Smooth muscle cell of the brain vasculature (primary cell): Measurements from ENCODE around the gene MUC21.
"Not testable (repeated sequence)": the region's sequence is repeated elsewhere in the genome, so short reads cannot be mapped to it uniquely, and the experiment has no call there.

Experiments used
- DNase-seq: peaks from one replicate; pipeline ENCODE4 v3.0.0-alpha.2; 2012; ENCODE audit warnings: low read depth, low spot score

Gene MUC21

GRCh38 chr6:31008165-31008564 is 24.6 kb downstream of the MUC21 start:
- no peak for DNase-seq

- no peak for DNase-seq
Observed at GRCh38 chr6:31009731-31010130, 26.2 kb downstream of the MUC21 start.

- DNase-seq, result no peak
Observed at GRCh38 chr6:31010393-31011060, 27.0 kb downstream of the MUC21 start, which contains the start of gene MUC22. TSS of gene MUC22 (plus strand) at chr6:31010474. CDS start at chr6:31010707, 233 bp downstream.

- DNase-seq, result no peak
Observed at GRCh38 chr6:31011153-31011552, 27.6 kb downstream of the MUC21 start.

GRCh38 chr6:31016659-31017299 is 33.3 kb downstream of the MUC21 start:
- DNase-seq, result no peak

GRCh38 chr6:31017436-31017835 is 33.9 kb downstream of the MUC21 start:
- DNase-seq, result not testable (repeated sequence)

DNA sequence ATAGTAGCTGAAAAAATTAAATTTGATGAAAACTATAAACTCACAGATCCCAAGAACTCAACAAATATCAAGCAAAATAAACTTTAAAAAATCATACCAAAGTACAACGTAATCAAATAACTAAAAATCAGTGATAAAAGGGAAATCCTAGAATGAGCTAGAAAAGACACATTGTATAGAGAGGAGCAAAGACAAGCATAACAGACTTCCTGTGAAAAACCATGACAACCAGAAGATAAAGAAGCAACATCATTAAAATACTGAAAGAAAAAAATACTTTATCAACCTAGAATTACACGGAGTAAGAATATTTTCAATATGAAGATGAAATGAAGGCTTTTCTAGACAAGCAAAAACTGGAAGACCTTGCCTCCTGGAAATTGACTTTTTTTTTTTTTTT is 36.5 kb downstream of the MUC21 start:
- DNase-seq, result no peak

GRCh38 chr6:31020631-31021255 is 37.2 kb downstream of the MUC21 start:
- not testable (repeated sequence) for DNase-seq

DNA sequence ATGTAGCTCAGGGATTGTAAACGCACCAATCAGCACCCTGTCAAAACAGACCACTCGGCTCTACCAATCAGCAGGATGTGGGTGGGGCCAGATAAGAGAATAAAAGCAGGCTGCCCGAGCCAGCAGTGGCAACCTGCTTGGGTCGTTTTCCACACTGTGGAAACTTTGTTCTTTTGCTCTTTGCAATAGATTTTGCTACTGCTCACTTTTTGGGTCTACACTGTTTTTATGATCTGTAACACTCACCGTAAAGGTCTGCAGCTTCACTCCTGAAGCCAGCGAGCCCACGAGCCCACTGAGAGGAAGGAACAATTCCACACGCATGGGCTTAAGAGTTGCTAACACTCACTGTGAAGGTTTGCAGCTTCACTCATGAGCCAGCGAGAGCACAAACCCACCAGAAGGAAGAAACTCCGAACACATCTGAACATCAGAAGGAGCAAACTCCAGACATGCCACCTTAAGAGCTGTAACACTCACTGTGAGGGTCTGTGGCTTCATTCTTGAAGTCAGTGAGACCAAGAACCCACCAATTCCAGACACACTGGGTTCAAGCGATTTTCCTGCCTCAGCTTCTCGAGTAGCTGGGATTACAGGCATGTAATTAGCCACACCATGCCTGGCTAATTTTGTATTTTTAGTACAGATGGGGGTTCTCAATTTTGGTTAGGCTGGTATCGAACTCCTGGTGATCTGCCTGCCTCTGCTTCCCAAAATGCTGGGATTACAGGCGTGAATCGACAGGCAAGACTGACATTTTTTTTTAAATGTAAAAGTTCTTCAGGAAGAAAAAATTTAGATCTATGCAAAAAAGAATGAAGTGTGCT is 38.4 kb downstream of the MUC21 start:
- DNase-seq, result not testable (repeated sequence)

DNA sequence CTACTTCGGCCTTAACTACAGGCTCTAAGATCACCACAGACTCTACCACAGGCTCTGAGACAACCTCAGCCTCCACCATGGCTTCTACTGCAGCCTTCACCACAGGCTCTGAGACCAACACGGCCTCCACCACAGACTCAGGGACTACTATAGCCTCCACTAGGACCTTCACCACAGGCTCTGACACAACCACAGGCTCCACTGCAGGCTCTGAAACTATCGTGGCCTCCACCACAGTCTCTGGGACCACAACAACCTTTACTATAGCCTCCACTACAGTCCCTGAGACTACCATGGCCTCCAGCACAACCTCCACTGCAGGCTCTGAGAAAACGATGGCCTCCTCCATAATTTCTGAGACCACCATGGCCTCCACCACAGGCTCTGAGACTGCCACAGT is 42.1 kb downstream of the MUC21 start:
- DNase-seq, result no peak

- DNase-seq, result no peak
Observed at GRCh38 chr6:31031095-31031494, 47.6 kb downstream of the MUC21 start.

DNA sequence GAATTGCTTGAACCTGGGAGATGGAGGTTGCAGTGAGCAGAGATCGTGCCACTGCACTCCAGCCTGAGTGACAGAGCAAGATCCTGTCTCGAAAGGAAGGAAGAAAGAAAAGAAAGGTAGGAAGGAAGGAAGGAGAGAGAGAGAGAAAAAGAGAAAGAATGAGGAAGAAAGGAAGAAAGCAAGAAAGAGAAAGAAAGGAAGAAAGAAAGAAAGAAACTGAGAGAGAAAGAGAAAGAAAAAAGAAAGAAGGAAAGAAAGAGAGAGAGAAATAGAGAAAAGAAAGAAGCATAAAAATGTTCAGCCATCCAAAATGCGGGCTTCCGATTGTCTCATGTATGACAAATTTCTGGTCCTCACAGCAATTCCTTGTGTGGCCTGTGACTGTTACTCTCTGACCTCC is 49.6 kb downstream of the MUC21 start:
- no peak for DNase-seq

DNA sequence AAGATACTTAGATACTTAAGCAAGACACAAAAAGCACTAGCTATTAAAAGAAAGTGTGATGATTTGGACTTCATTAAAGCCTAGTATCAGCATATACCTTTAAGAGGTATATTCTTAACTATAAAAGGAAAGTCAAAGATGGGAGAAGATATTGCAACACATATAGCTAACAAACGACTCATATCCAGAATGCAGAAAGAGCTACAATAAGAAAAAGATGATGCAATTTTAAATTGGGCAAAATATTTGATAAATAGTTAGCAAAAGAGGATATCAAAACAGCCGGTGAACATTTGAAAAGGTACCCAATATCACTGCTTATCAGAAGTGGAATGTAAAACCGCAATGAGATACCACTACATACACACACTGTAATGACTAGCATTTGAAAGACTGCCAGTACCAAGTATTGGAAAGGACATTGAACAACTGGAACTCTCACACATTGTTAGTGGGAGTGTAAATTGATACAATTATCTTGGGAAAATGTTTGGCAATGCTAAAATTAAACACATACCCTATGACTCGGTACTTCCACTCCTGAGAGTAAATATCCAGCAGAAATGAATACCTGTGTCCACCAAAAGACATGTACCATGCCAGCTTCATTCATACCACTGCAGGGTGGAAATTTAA is 52.5 kb downstream of the MUC21 start:
- no peak for DNase-seq

- no peak for DNase-seq
Observed at GRCh38 chr6:31037169-31037568, 53.7 kb downstream of the MUC21 start.

DNA sequence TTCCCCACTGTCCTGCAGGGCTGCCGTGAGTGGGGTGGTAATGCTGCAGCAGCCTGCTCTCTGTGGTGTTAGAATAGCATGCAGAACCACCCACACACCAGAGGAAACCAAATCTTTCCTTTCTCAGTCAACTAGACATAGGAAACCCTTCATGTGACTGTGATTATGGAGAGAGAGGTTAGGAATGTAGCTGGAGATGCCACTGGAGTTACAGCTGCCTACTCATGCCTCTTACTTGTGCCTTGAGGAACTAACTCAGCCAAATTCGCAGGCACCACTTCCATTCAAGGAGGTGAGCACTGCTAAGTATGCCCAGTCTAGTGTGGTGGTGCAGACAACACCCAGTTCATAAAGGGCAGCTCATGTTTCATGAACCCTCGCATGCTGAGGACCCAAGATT is 54.2 kb downstream of the MUC21 start:
- no peak for DNase-seq

DNA sequence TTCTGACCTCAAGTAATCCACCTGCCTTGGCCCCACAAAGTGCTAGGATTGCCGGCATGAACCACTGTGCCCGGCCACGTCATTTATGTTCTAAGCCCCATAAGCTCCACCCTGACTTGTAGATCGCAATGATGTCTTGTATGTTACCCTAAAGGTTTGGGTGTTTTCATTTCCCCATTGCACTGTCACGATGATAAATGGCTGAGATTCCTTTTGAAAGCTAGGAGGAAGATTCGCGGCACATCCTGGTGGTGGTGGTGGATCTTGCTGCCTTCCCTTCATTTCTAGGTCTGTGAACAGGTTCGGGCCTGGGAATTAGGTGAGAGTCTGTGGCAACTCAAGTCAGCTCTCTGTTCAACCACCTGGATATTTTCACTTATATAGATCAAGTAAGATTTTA is 55.0 kb downstream of the MUC21 start:
- DNase-seq, result no peak
